ENCODE measurements around the gene KLK8.

Gene KLK8, protein sequence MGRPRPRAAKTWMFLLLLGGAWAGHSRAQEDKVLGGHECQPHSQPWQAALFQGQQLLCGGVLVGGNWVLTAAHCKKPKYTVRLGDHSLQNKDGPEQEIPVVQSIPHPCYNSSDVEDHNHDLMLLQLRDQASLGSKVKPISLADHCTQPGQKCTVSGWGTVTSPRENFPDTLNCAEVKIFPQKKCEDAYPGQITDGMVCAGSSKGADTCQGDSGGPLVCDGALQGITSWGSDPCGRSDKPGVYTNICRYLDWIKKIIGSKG

GRCh38 chr19:51001515-51001914 is at the start of gene KLK8:
TSS of gene KLK8 (minus strand) at chr19:51001604. CDS start at chr19:51001167, 437 bp downstream.
- TF ChIP-seq, protein P1, sequence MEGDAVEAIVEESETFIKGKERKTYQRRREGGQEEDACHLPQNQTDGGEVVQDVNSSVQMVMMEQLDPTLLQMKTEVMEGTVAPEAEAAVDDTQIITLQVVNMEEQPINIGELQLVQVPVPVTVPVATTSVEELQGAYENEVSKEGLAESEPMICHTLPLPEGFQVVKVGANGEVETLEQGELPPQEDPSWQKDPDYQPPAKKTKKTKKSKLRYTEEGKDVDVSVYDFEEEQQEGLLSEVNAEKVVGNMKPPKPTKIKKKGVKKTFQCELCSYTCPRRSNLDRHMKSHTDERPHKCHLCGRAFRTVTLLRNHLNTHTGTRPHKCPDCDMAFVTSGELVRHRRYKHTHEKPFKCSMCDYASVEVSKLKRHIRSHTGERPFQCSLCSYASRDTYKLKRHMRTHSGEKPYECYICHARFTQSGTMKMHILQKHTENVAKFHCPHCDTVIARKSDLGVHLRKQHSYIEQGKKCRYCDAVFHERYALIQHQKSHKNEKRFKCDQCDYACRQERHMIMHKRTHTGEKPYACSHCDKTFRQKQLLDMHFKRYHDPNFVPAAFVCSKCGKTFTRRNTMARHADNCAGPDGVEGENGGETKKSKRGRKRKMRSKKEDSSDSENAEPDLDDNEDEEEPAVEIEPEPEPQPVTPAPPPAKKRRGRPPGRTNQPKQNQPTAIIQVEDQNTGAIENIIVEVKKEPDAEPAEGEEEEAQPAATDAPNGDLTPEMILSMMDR (IDR thresholded peaks at IDR 0.05; ENCODE audit: control insufficient read depth, insufficient read depth, low read depth, low read length, missing control alignments): no peak
- H3K4me3 ChIP-seq (ENCODE audit: control insufficient read depth, low read depth, low read length): no peak within 1 kb of the TSS
- DNase-seq (ENCODE audit: low read depth): no peak

DNA sequence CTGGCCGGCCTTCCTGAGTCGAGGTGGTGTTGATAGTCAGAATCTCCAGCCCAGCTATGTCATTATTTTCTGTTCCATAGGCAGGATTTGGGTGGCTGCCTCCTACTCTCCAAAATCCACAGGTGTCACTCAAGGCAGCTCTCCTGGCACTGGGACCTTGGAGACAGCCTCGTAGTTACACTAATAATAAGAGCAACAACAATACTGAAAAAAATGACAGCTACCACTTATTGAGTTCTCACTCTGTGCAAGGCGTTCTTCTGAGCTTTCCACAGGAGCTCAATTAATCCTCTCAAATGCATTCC is 45.6 kb upstream of the KLK8 start:
- no peak overlapping the region for H3K4me3 ChIP-seq (ENCODE audit: control insufficient read depth, low read depth, low read length)
- DNase-seq (ENCODE audit: low read depth): no peak
- TF ChIP-seq, protein P1 (IDR thresholded peaks at IDR 0.05; ENCODE audit: control insufficient read depth, insufficient read depth, low read depth, low read length, missing control alignments): no peak

DNA sequence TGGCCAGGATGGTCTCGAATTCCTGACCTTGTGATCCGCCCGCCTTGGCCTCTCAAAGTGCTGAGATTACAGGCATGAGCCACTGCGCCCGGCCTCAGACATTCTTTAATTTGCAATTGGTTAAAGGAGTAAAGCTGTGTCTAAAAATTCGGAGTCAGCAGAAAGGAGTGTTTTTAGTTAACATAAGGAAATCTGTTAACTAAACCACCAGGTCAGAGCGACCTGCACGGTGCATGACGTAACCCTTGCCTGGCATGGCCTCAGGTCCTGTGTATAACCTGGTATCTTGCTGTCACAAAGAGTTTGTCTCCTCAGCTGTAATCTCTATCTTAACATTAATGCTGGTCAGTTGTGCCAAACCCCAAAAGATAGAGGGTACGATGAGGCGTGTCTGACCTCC is 42.9 kb upstream of the KLK8 start:
- DNase-seq (ENCODE audit: low read depth): no peak
- H3K4me3 ChIP-seq (ENCODE audit: control insufficient read depth, low read depth, low read length): no peak overlapping the region
- TF ChIP-seq, protein P1 (IDR thresholded peaks at IDR 0.05; ENCODE audit: control insufficient read depth, insufficient read depth, low read depth, low read length, missing control alignments): no peak

DNA sequence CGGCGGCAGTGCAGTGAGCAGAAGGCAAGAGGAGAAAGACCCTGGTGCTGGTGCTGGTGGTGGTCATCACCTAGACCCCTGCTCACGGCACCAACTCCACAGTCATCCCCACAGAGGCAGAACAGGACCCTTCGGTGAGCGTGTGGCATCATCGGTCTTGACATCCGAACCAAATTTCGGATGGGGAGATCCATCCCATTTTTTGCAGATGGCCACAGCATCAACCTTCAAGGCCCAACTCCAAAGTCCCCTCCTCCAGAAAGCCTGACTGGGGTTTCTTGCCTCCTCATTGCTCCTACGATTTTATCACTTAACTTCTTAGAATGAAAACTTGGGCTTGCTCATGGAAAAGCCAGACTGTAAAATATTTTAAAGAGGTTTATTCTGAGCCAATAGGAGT is 42.1 kb upstream of the KLK8 start:
- no peak overlapping the region for H3K4me3 ChIP-seq (ENCODE audit: control insufficient read depth, low read depth, low read length)
- no peak for DNase-seq (ENCODE audit: low read depth)
- TF ChIP-seq, protein P1 (IDR thresholded peaks at IDR 0.05; ENCODE audit: control insufficient read depth, insufficient read depth, low read depth, low read length, missing control alignments): no peak

GRCh38 chr19:51040151-51040550 is 38.7 kb upstream of the KLK8 start:
- H3K4me3 ChIP-seq (ENCODE audit: control insufficient read depth, low read depth, low read length): no peak overlapping the region
- DNase-seq (ENCODE audit: low read depth): no peak
- TF ChIP-seq, protein P1 (IDR thresholded peaks at IDR 0.05; ENCODE audit: control insufficient read depth, insufficient read depth, low read depth, low read length, missing control alignments): no peak

- DNase-seq (ENCODE audit: low read depth): no peak
- H3K4me3 ChIP-seq (ENCODE audit: control insufficient read depth, low read depth, low read length): no peak overlapping the region
- TF ChIP-seq, protein P1 (IDR thresholded peaks at IDR 0.05; ENCODE audit: control insufficient read depth, insufficient read depth, low read depth, low read length, missing control alignments): no peak
Observed at GRCh38 chr19:51036519-51036918, 35.1 kb upstream of the KLK8 start.

GRCh38 chr19:51034704-51035103 is 33.3 kb upstream of the KLK8 start, which contains the start of gene KLK12:
TSS of gene KLK12 (minus strand) at chr19:51035002. CDS start at chr19:51034621, 381 bp downstream.
- TF ChIP-seq, protein P1 (IDR thresholded peaks at IDR 0.05; ENCODE audit: control insufficient read depth, insufficient read depth, low read depth, low read length, missing control alignments): no peak
- DNase-seq (ENCODE audit: low read depth): no peak
- H3K4me3 ChIP-seq (ENCODE audit: control insufficient read depth, low read depth, low read length): no peak within 1 kb of the TSS
